Measurements from ENCODE around the gene UBE2U.

UBE2U gene

GRCh38 chr1:64304823-64305222 lies 101.4 kb downstream of the UBE2U start:
- H3K27ac ChIP-seq (ENCODE audit: low read depth, low read length, poor library complexity, severe bottlenecking) = no peak overlapping the region
- no peak overlapping the region for H3K9ac ChIP-seq (ENCODE audit: low read length)
- no peaks in the 10 kb centered on the region for H3K27me3 ChIP-seq (ENCODE audit: insufficient read depth, low read length)
- no peak overlapping the region for H3K4me3 ChIP-seq (ENCODE audit: low read depth, low read length, poor library complexity, severe bottlenecking)
- H3K4me1 ChIP-seq (ENCODE audit: insufficient read depth, low read length, severe bottlenecking) = no peaks in the 10 kb centered on the region
- H3K79me2 ChIP-seq (ENCODE audit: insufficient read depth, low read length) = no peaks in the 10 kb centered on the region
- no peaks in the 10 kb centered on the region for H4K20me1 ChIP-seq (ENCODE audit: insufficient read depth, low read length)
- no peak overlapping the region for H2AFZ ChIP-seq (ENCODE audit: low read length)
- no peaks in the 10 kb centered on the region for H3K9me2 ChIP-seq (ENCODE audit: low read depth, low read length)
- no peaks in the 10 kb centered on the region for H3F3A ChIP-seq (ENCODE audit: insufficient read depth, low read length)
- H3K36me3 ChIP-seq (ENCODE audit: insufficient read depth, low read length) = no peaks in the 10 kb centered on the region
- no peaks in the 10 kb centered on the region for H3K9me3 ChIP-seq (ENCODE audit: low read length)
- H3K4me2 ChIP-seq (ENCODE audit: low read length) = no peak overlapping the region
- TF ChIP-seq EZH2 (IDR thresholded peaks at IDR 0.05; ENCODE audit: borderline replicate concordance, low read length) (no peak), CTCF (IDR thresholded peaks at IDR 0.05; ENCODE audit: low read length) (no peak)

- Histone ChIP-seq H3K27ac (ENCODE audit: low read depth, low read length, poor library complexity, severe bottlenecking) (no peak overlapping the region), H3K4me1 (ENCODE audit: insufficient read depth, low read length, severe bottlenecking) (no peaks in the 10 kb centered on the region), H2AFZ (ENCODE audit: low read length) (no peak overlapping the region), H3K9me3 (ENCODE audit: low read length) (no peaks in the 10 kb centered on the region), H3K27me3 (ENCODE audit: insufficient read depth, low read length) (no peaks in the 10 kb centered on the region), H3F3A (ENCODE audit: insufficient read depth, low read length) (no peaks in the 10 kb centered on the region), H3K9ac (ENCODE audit: low read length) (no peak overlapping the region), H3K9me2 (ENCODE audit: low read depth, low read length) (no peaks in the 10 kb centered on the region), H3K4me3 (ENCODE audit: low read depth, low read length, poor library complexity, severe bottlenecking) (no peak overlapping the region), H3K79me2 (ENCODE audit: insufficient read depth, low read length) (no peaks in the 10 kb centered on the region), H3K36me3 (ENCODE audit: insufficient read depth, low read length) (no peaks in the 10 kb centered on the region), H4K20me1 (ENCODE audit: insufficient read depth, low read length) (no peaks in the 10 kb centered on the region), H3K4me2 (ENCODE audit: low read length) (no peak overlapping the region)
- TF ChIP-seq CTCF (IDR thresholded peaks at IDR 0.05; ENCODE audit: low read length) (no peak), EZH2 (IDR thresholded peaks at IDR 0.05; ENCODE audit: borderline replicate concordance, low read length) (no peak)
Measured at GRCh38 chr1:64308866-64309265, 105.4 kb downstream of the UBE2U start.

GRCh38 chr1:64309431-64309831 lies 106.0 kb downstream of the UBE2U start:
- H3K4me3 ChIP-seq (ENCODE audit: low read depth, low read length, poor library complexity, severe bottlenecking) = no peak overlapping the region
- H4K20me1 ChIP-seq (ENCODE audit: insufficient read depth, low read length) = no peaks in the 10 kb centered on the region
- H2AFZ ChIP-seq (ENCODE audit: low read length) = no peak overlapping the region
- no peaks in the 10 kb centered on the region for H3K36me3 ChIP-seq (ENCODE audit: insufficient read depth, low read length)
- no peaks in the 10 kb centered on the region for H3K27me3 ChIP-seq (ENCODE audit: insufficient read depth, low read length)
- no peaks in the 10 kb centered on the region for H3K79me2 ChIP-seq (ENCODE audit: insufficient read depth, low read length)
- TF ChIP-seq CTCF (IDR thresholded peaks at IDR 0.05; ENCODE audit: low read length) = no peak
- TF ChIP-seq EZH2 (IDR thresholded peaks at IDR 0.05; ENCODE audit: borderline replicate concordance, low read length) = no peak
- H3K27ac ChIP-seq (ENCODE audit: low read depth, low read length, poor library complexity, severe bottlenecking) = no peak overlapping the region
- H3K9ac ChIP-seq (ENCODE audit: low read length) = no peak overlapping the region
- no peaks in the 10 kb centered on the region for H3K9me2 ChIP-seq (ENCODE audit: low read depth, low read length)
- H3K9me3 ChIP-seq (ENCODE audit: low read length) = no peaks in the 10 kb centered on the region
- no peaks in the 10 kb centered on the region for H3K4me1 ChIP-seq (ENCODE audit: insufficient read depth, low read length, severe bottlenecking)
- H3K4me2 ChIP-seq (ENCODE audit: low read length) = no peak overlapping the region
- no peaks in the 10 kb centered on the region for H3F3A ChIP-seq (ENCODE audit: insufficient read depth, low read length)
